Neuronal stem cell (in vitro differentiated cells): ENCODE data around the gene PRDM2.

ENCODE experiments used
- DNase-seq: peaks from one replicate; pipeline ENCODE4 v3.0.0-alpha.2; 2013; ENCODE audit warnings: low spot score
- H2AFZ ChIP-seq: one replicate; pipeline ENCODE4 v1.6.1; 2013; ENCODE audit warnings: mild to moderate bottlenecking, low read length, inconsistent platforms
- H2AK5ac ChIP-seq: 2 replicates; pipeline ENCODE4 v1.6.1; 2013; ENCODE audit warnings: low read depth, mild to moderate bottlenecking, inconsistent platforms, low read length, moderate library complexity, mixed read lengths
- H2BK120ac ChIP-seq: 2 replicates; pipeline ENCODE4 v1.6.1; 2013; ENCODE audit warnings: low read depth, mild to moderate bottlenecking, inconsistent platforms, low read length, moderate library complexity, mixed read lengths
- H2BK12ac ChIP-seq: one replicate; pipeline ENCODE4 v1.6.1; 2013; ENCODE audit warnings: low read length, inconsistent platforms
- H2BK15ac ChIP-seq: 2 replicates; pipeline ENCODE4 v1.6.1; 2013; ENCODE audit warnings: mild to moderate bottlenecking, low read length, inconsistent platforms, mixed read lengths
- H2BK5ac ChIP-seq: one replicate; pipeline ENCODE4 v1.6.1; 2013; ENCODE audit warnings: inconsistent platforms, mild to moderate bottlenecking, low read length, moderate library complexity
- H3K14ac ChIP-seq: one replicate; pipeline ENCODE4 v1.6.1; 2013; ENCODE audit warnings: low read length, inconsistent platforms
- H3K18ac ChIP-seq: 2 replicates; pipeline ENCODE4 v1.6.1; 2013; ENCODE audit warnings: low read length, inconsistent platforms
- H3K23ac ChIP-seq: 2 replicates; pipeline ENCODE4 v1.6.1; 2013; ENCODE audit warnings: low read depth, mild to moderate bottlenecking, mixed read lengths, low read length, inconsistent platforms; ENCODE audit not compliant: poor library complexity
- H3K27ac ChIP-seq: replicated peaks from 3 replicates; pipeline ENCODE4 v1.5.1; 2013; ENCODE audit warnings: low read length, inconsistent platforms
- H3K27me3 ChIP-seq, 3 experiments: 2 replicates each; pipeline ENCODE4 v1.6.1; 2013; ENCODE audit warnings: low read length in 3 of 3, mild to moderate bottlenecking in 2 of 3, inconsistent platforms in 1 of 3, low read depth in 1 of 3, mixed read lengths in 1 of 3, moderate library complexity in 1 of 3; ENCODE audit not compliant: control insufficient read depth in 3 of 3, insufficient read depth in 3 of 3
- H3K36me3 ChIP-seq, 2 donors: replicated peaks in 1 of 2; 2 replicates each; pipeline ENCODE4 v1.6.1; 2013; ENCODE audit warnings: low read length in 2 of 2; ENCODE audit not compliant: control insufficient read depth in 2 of 2, insufficient read depth in 2 of 2
- H3K4ac ChIP-seq: 2 replicates; pipeline ENCODE4 v1.6.1; 2013; ENCODE audit warnings: inconsistent platforms, mild to moderate bottlenecking, low read length, moderate library complexity
- H3K4me1 ChIP-seq, 2 donors: 1 replicate in 1 of 2; 2 replicates in 1 of 2; pipeline ENCODE4 v1.6.1; 2013; ENCODE audit warnings: low read length in 2 of 2, low read depth in 1 of 2; ENCODE audit not compliant: control insufficient read depth in 2 of 2, insufficient read depth in 1 of 2
- H3K4me2 ChIP-seq: one replicate; pipeline ENCODE4 v1.6.1; 2013; ENCODE audit warnings: mild to moderate bottlenecking, low read length, inconsistent platforms; ENCODE audit not compliant: insufficient read depth, poor library complexity, severe bottlenecking
- H3K4me3 ChIP-seq, 2 donors: 2 replicates each; pipeline ENCODE4 v1.5.1; 2013; ENCODE audit warnings: low read length in 2 of 2, mild to moderate bottlenecking in 2 of 2, inconsistent platforms in 1 of 2, moderate library complexity in 1 of 2
- H3K79me1 ChIP-seq: one replicate; pipeline ENCODE4 v1.6.1; 2013; ENCODE audit warnings: low read depth, mild to moderate bottlenecking, inconsistent platforms, low read length, moderate library complexity
- H3K9ac ChIP-seq: one replicate; pipeline ENCODE4 v1.6.1; 2013; ENCODE audit warnings: mild to moderate bottlenecking, low read depth, low read length, inconsistent platforms; ENCODE audit not compliant: poor library complexity
- H3K9me3 ChIP-seq, 2 donors: replicated peaks in 1 of 2; 2 replicates each; pipeline versions ENCODE3 to v1.6.1; 2013; ENCODE audit warnings: low read length in 2 of 2, mild to moderate bottlenecking in 2 of 2, inconsistent platforms in 1 of 2, low read depth in 1 of 2, mixed read lengths in 1 of 2, moderate library complexity in 1 of 2; ENCODE audit not compliant: control insufficient read depth in 2 of 2, insufficient read depth in 1 of 2
- H4K8ac ChIP-seq: one replicate; pipeline ENCODE4 v1.6.1; 2013; ENCODE audit warnings: low read depth, mild to moderate bottlenecking, inconsistent platforms, low read length, moderate library complexity
- H4K91ac ChIP-seq: one replicate; pipeline ENCODE4 v1.6.1; 2013; ENCODE audit warnings: low read length, low read depth, mild to moderate bottlenecking, inconsistent platforms; ENCODE audit not compliant: poor library complexity
- WGBS, 2 donors: extraction: QIAGEN DNeasy Blood & Tissue Kit; methylation state at CpG; one replicate each; pipeline ENCODE4 v1.1.7; 2013; ENCODE audit warnings: missing lambda C conversion rate in 2 of 2, mixed read lengths in 1 of 2; ENCODE audit not compliant: insufficient read length in 2 of 2, insufficient replicate concordance in 1 of 2; ENCODE audit errors: extremely low coverage in 2 of 2; 5-methylcytosine and 5-hydroxymethylcytosine counted together

The PRDM2 gene

DNA sequence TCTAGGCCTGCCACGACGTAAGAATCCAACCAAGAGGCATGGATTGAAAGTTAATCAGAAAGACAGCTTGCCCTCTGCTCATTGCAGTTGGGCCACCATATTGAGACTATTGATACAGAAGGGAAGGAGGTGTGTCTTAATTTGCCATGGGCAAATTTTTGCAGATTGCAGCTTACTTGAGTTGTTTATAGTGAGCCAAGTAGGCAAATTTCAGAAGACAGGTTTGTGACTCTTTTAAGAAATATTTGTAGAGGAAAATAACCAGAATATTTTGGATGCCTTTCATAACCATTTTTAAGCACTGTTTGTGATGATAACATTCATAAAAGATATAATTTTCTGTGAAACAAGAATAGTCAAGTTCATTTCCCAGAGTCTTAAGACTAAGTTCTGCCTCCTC is 74.1 kb downstream of the PRDM2 start:
- Histone ChIP-seq H2BK12ac (no peak overlapping the region), H3K4me3 (no peak overlapping the region), H3K4me1 (no peaks in the 10 kb centered on the region), H3K4me2 (no peak overlapping the region), H2BK15ac (no peak overlapping the region), H3K14ac (no peak overlapping the region), H3K27ac (no peak overlapping the region), H3K36me3 (peaks cover 26 to 73% of the 10 kb centered on the region in 2 donors), H4K91ac (no peak overlapping the region), H2AFZ (no peak overlapping the region), H3K23ac (no peak overlapping the region), H2BK5ac (no peak overlapping the region), H3K4ac (no peak overlapping the region), H3K79me1 (no peaks in the 10 kb centered on the region), H2AK5ac (no peak overlapping the region), H3K18ac (no peak overlapping the region), H2BK120ac (no peak overlapping the region), H3K9ac (no peak overlapping the region), H3K9me3 (no peaks in the 10 kb centered on the region), H3K27me3 (no peaks in the 10 kb centered on the region), H4K8ac (no peak overlapping the region)
- no peak for DNase-seq
- no CpG with 5 or more reads among the region's 2 CpGs for WGBS, 2 donors

DNA sequence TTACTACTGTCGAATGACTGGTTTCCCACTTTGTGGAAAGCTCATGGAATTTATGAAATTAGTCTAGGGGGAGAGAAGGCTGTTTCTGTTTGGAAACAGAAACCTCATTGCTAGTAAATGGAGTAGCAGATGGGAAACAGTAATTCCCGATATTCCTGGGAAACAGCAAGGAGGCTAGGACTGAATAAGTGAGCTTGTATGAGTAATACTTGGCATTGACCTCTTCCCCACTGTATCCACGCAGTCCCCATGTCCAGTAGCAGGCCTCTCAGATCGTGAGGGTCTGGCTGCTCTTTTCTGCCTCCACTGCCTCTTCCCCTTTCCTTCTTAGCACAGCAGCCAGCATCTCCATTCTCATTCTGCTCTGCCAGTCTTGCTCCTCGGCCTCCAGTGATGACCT is 75.5 kb downstream of the PRDM2 start:
- no peak overlapping the region for H2BK5ac ChIP-seq
- peak overlapping the region; percentile 24 for H3K18ac ChIP-seq
- H3K36me3 ChIP-seq: peaks cover 35 to 75% of the 10 kb centered on the region in 2 donors
- no peak overlapping the region for H2BK120ac ChIP-seq
- H3K4ac ChIP-seq: no peak overlapping the region
- no peak overlapping the region for H3K9ac ChIP-seq
- DNase-seq: no peak
- no peak overlapping the region for H2AK5ac ChIP-seq
- no peak overlapping the region for H3K14ac ChIP-seq
- H3K79me1 ChIP-seq: peaks cover 2% of the 10 kb centered on the region
- no CpG with 5 or more reads among the region's 5 CpGs for WGBS, 2 donors
- no peak overlapping the region for H2AFZ ChIP-seq
- no peak overlapping the region for H2BK12ac ChIP-seq
- peak overlapping the region; percentile 74 for H4K8ac ChIP-seq
- H4K91ac ChIP-seq: no peak overlapping the region
- no peaks in the 10 kb centered on the region for H3K4me1 ChIP-seq
- no peak overlapping the region for H3K23ac ChIP-seq
- H3K4me2 ChIP-seq: no peak overlapping the region
- H3K4me3 ChIP-seq: no peak overlapping the region
- H2BK15ac ChIP-seq: no peak overlapping the region
- no peaks in the 10 kb centered on the region for H3K9me3 ChIP-seq
- no peaks in the 10 kb centered on the region for H3K27me3 ChIP-seq
- H3K27ac ChIP-seq: no peak overlapping the region

DNA sequence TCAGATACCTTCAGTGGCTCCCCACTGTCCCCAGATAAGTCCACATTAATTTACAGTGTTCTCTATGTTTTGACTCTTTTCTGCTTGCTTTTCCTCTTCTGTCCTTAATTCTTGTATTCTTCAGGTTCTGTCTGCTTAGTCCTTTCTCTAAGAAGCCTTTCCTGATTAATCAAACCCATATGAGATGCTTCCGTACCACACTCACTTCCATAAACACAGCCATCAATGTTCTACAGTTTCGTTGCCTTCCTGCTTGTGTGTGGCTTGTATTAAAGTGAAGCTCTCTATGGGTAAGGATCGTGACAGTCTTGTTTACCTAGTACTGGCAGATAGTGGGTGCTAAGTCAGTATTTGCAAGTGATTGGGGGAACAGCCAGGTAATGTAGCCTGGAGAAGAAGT is 75.9 kb downstream of the PRDM2 start:
- H3K79me1 ChIP-seq: peaks cover 2% of the 10 kb centered on the region
- no peak overlapping the region for H2BK12ac ChIP-seq
- no peaks in the 10 kb centered on the region for H3K4me1 ChIP-seq
- no peak overlapping the region for H2AFZ ChIP-seq
- no CpG with 5 or more reads among the region's 3 CpGs for WGBS, 2 donors
- no peak overlapping the region for H2BK15ac ChIP-seq
- no peak overlapping the region for H2BK5ac ChIP-seq
- H3K27me3 ChIP-seq: no peaks in the 10 kb centered on the region
- H3K9ac ChIP-seq: no peak overlapping the region
- no peak overlapping the region for H4K91ac ChIP-seq
- peak overlapping the region; percentile 24 for H3K18ac ChIP-seq
- H3K27ac ChIP-seq: no peak overlapping the region
- H3K4me3 ChIP-seq: no peak overlapping the region
- H2AK5ac ChIP-seq: no peak overlapping the region
- H3K36me3 ChIP-seq: peaks cover 35 to 80% of the 10 kb centered on the region in 2 donors
- no peak overlapping the region for H2BK120ac ChIP-seq
- no peak overlapping the region for H3K23ac ChIP-seq
- no peak overlapping the region for H3K4ac ChIP-seq
- H3K4me2 ChIP-seq: no peak overlapping the region
- no peak for DNase-seq
- H3K14ac ChIP-seq: no peak overlapping the region
- no peak overlapping the region for H4K8ac ChIP-seq
- H3K9me3 ChIP-seq: no peaks in the 10 kb centered on the region

DNA sequence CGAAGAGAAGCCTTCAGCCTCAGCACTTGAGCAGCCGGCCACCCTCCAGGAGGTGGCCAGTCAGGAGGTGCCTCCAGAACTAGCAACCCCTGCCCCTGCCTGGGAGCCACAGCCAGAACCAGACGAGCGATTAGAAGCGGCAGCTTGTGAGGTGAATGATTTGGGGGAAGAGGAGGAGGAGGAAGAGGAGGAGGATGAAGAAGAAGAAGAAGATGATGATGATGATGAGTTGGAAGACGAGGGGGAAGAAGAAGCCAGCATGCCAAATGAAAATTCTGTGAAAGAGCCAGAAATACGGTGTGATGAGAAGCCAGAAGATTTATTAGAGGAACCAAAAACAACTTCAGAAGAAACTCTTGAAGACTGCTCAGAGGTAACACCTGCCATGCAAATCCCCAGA is 78.4 kb downstream of the PRDM2 start:
- no peak overlapping the region for H2BK5ac ChIP-seq
- no peak overlapping the region for H3K14ac ChIP-seq
- H3K79me1 ChIP-seq: peaks cover 4% of the 10 kb centered on the region
- no peak overlapping the region for H2BK15ac ChIP-seq
- no peak overlapping the region for H3K23ac ChIP-seq
- H3K4me3 ChIP-seq: no peak overlapping the region
- H3K4me2 ChIP-seq: no peak overlapping the region
- no peak overlapping the region for H4K91ac ChIP-seq
- H3K9ac ChIP-seq: no peak overlapping the region
- H3K27ac ChIP-seq: no peak overlapping the region
- no peak for DNase-seq
- H3K18ac ChIP-seq: no peak overlapping the region
- H3K27me3 ChIP-seq: no peaks in the 10 kb centered on the region
- H2BK12ac ChIP-seq: no peak overlapping the region
- no peak overlapping the region for H4K8ac ChIP-seq
- peaks cover 0 to 10% of the 10 kb centered on the region in 2 donors for H3K4me1 ChIP-seq
- no peak overlapping the region for H2AK5ac ChIP-seq
- no peak overlapping the region for H2BK120ac ChIP-seq
- H2AFZ ChIP-seq: no peak overlapping the region
- peaks cover 39 to 96% of the 10 kb centered on the region in 2 donors for H3K36me3 ChIP-seq
- 100% methylated on average over 2 of the region's 7 CpGs; no CpG with 5 or more reads in 1 of the 2 donors for WGBS, 2 donors
- no peaks in the 10 kb centered on the region for H3K9me3 ChIP-seq
- H3K4ac ChIP-seq: no peak overlapping the region
